Sigmoid colon (tissue), 4 donors: ENCODE measurements around the gene DAPK1.

Experiments used
- CTCF ChIP-seq, 4 experiments: fragments of 450-650 bp in 3 of 4; fragments of 200-600 bp in 1 of 4; IDR thresholded peaks; one replicate each; pipeline ENCODE4 v1.5.1; 2016 to 2019; ENCODE audit warnings: antibody characterized with exemption in 4 of 4, mild to moderate bottlenecking in 3 of 4, moderate library complexity in 2 of 4
- POLR2A ChIP-seq, 2 donors: fragments of 450-650 bp; IDR thresholded peaks; one replicate each; pipeline ENCODE4 v1.6.1; 2016; ENCODE audit warnings: antibody characterized with exemption in 2 of 2, mild to moderate bottlenecking in 2 of 2, moderate library complexity in 2 of 2
- POLR2AphosphoS5 ChIP-seq, 4 donors: sonication (generic); formaldehyde crosslinking; IDR thresholded peaks; one replicate each; pipeline ENCODE4 v1.6.1; 2017; ENCODE audit warnings: antibody characterized with exemption in 4 of 4

GRCh38 chr9:87537625-87538024 is 40.0 kb downstream of the DAPK1 start:
- TF ChIP-seq POLR2AphosphoS5 (IDR thresholded peaks at IDR 0.05) (no peak), CTCF (IDR thresholded peaks at IDR 0.05) (no peak), POLR2A (IDR thresholded peaks at IDR 0.05) (no peak)
